Brain pericyte (primary cell): ENCODE results near the gene SLC2A11.
A peak's percentile ranks its signal among the peaks of the same experiment; 100 is the strongest.
"Not testable (repeated sequence)": the region's sequence is repeated elsewhere in the genome, so short reads cannot be mapped to it uniquely, and the experiment has no call there.

ENCODE experiments used
- DNase-seq: peaks from one replicate; pipeline ENCODE4 v3.0.0-alpha.2; 2012; ENCODE audit warnings: low read depth, low spot score

SLC2A11 gene

GRCh38 chr22:23891726-23892125 lies 34.1 kb downstream of the SLC2A11 start:
- DNase-seq = no peak

DNA sequence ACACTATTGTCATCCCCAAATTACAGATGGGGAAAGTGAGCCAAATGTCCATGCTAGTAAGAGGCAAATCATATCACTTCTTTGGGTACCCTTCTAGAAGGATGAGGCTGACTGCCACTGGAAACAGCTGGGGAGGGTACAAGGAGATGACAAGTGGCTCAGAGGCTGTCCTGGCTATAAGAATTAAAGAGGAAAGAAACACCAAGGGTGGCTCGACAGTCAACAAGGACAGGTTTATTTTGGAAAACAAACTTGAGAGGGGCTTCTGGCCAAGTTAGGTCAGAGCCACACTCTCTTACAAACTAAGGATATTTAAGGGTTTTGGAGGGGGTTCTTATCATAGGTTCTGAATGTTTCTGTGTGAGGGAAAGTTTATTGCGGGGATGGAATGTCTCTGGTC lies 34.5 kb downstream of the SLC2A11 start:
- DNase-seq = no peak

DNA sequence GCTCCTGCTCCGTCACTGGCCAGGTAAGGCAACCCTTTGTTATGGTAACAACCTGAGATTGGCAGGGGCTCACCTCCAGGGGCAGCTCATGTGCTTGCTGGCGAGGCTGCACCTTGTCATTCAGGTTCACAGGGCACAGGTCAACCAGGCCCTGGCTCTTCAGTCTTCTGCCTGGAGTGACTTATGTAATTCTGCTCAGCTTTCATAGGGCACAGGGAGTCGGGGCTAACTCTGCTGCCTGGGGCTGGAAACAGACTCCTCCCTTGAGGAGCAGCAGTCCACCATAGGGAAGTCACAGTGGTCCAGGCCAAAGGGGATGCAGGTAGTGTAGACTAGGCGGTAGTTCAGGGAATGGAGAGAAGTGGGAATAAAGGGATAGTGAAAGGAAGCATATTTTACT lies 35.0 kb downstream of the SLC2A11 start:
- DNase-seq = no peak

DNA sequence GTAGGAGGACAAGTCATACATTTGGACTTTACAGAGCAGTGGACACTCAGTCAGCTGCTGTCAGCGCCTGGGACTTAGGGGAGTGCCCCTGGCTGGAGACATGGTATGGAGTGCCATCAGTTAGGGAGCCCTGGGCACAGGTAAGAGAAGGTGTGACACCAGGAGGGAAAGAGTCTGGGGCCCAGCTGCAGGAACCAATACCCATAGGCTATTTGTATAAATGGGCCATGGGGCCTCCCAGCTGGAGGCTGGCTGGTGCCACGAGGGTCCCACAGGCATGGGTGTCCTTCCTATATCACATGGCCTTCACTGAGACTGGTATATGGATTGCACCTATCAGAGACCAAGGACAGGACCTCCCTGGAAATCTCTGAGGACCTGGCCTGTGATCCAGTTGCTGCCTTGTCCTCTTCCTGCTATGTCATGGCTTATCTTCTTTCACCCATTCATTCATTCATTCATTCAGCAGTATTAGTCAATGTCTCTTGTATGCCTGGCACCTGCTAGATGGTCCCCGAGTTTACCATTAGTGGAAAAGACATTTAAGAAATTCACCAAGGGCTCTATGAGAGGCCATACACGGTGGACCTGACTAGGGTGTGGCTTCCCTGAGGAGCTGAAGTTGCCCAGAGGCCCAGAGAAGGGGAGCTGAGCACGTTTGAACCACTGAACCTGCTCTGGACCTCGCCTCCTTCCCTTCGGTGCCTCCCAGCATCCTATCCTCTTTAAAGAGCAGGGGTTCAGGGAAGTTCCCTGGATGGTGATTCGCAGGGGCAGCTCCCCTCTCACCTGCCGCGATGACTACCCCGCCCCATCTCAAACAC lies 35.7 kb downstream of the SLC2A11 start:
- no peak for DNase-seq

- DNase-seq = peak; percentile 86
These were observed 36.5 kb downstream of the SLC2A11 start, which contains the start of gene MIF for GRCh38 chr22:23893945-23894709. Gene MIF (plus strand): TSS chr22:23894383. CDS start chr22:23894475, 92 bp downstream.

DNA sequence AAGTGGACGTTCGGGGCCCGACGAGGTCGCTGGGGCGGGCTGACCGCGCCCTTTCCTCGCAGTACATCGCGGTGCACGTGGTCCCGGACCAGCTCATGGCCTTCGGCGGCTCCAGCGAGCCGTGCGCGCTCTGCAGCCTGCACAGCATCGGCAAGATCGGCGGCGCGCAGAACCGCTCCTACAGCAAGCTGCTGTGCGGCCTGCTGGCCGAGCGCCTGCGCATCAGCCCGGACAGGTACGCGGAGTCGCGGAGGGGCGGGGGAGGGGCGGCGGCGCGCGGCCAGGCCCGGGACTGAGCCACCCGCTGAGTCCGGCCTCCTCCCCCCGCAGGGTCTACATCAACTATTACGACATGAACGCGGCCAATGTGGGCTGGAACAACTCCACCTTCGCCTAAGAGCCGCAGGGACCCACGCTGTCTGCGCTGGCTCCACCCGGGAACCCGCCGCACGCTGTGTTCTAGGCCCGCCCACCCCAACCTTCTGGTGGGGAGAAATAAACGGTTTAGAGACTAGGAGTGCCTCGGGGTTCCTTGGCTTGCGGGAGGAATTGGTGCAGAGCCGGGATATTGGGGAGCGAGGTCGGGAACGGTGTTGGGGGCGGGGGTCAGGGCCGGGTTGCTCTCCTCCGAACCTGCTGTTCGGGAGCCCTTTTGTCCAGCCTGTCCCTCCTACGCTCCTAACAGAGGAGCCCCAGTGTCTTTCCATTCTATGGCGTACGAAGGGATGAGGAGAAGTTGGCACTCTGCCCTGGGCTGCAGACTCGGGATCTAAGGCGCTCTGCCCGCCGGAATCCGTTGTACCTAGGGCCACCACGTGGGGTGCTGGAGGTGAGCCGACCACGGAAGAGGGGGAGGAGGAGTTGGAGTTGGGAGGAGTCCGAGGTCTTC lies 37.3 kb downstream of the SLC2A11 start:
- DNase-seq = no peak

DNA sequence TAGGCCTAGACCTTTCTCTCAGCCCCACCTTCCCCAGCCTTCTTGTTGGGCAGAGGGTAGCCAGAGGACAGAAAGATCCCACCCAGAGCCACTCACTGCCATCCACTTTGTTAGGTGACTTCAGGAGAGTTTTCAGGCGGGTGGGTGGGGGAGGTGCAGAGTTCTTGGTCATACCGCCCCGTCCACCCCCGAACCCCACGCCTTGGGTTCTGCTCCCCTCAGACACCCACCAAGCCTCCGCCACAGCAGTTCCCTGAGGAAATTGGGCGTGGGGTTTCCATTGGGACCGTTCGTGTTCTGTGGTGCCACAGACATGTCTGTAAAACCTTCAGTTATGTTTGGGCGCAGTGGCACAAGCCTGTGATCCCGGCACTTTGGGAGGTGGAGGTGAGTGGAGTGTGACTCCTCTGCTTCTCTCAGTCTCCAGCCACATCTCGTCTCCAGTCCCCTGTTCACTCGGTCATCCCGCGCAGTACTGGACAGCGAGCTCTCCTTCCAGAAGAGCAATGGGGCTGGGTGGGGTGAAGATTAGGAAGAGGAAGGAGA lies 38.0 kb downstream of the SLC2A11 start:
- no peak for DNase-seq

DNA sequence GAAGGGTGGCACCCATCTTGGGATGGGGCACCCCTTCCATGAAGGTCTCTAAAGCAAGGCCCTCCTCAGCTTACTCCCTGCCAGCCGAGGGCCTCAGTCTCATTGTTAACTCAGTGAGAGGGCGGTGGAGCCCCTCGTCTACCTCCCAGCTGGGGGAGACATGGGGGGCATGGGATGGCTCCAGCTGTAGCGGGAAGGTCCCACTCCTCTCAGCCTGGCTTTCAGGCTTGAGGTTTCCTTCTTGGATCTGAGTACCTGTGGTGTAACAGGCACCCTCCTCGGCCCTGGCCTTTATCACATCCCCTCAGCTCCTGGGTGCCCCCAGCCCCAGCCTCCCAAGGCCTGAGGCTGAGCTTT lies 38.5 kb downstream of the SLC2A11 start:
- no peak for DNase-seq

GRCh38 chr22:23896523-23897186 lies 39.0 kb downstream of the SLC2A11 start:
- no peak for DNase-seq

- no peak for DNase-seq
These were observed 39.6 kb downstream of the SLC2A11 start for GRCh38 chr22:23897320-23897719.

GRCh38 chr22:23898006-23898974 lies 40.6 kb downstream of the SLC2A11 start:
- no peak for DNase-seq

GRCh38 chr22:23899042-23899745 lies 41.5 kb downstream of the SLC2A11 start:
- no peak for DNase-seq

DNA sequence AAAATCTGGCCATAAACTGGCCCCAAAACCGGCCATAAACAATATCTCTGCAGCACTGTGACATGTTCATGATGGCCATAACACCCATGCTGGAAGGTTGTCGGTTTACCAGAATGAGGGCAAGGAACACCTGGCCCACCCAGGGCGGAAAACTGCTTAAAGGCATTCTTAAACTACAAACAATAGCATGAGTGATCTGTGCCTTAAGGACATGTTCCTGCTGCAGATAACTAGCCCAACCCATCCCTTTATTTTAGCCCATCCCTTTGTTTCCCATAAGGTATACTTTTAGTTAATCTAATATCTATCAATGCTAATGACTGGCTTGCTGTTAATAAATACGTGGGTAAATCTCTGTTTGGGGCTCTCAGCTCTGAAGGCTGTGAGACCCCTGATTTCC lies 42.6 kb downstream of the SLC2A11 start:
- DNase-seq = not testable (repeated sequence)

DNA sequence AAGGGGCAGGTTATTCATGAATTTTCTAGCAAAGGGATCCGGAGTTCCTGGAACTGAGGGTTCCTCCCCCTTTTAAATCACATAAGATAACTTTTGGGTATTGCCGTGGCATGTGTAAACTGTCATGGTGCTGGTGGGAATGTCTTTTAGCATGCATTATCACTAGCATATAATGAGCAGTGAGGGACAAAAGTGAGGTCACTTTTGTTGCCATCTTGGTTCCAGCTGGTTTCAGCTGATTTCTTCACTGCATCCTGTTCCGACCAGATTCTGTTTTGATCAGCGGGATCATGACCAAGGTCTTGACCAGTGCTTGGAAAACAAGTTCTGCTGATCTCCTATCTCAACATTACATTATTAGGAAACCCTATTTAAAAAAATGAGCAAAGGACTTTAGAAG lies 43.9 kb downstream of the SLC2A11 start:
- DNase-seq = no peak

- no peak for DNase-seq
These were observed 45.8 kb downstream of the SLC2A11 start for GRCh38 chr22:23903328-23903971.

GRCh38 chr22:23904573-23905254 lies 47.0 kb downstream of the SLC2A11 start:
- DNase-seq = no peak

GRCh38 chr22:23906641-23907040 lies 49.0 kb downstream of the SLC2A11 start:
- DNase-seq = no peak

DNA sequence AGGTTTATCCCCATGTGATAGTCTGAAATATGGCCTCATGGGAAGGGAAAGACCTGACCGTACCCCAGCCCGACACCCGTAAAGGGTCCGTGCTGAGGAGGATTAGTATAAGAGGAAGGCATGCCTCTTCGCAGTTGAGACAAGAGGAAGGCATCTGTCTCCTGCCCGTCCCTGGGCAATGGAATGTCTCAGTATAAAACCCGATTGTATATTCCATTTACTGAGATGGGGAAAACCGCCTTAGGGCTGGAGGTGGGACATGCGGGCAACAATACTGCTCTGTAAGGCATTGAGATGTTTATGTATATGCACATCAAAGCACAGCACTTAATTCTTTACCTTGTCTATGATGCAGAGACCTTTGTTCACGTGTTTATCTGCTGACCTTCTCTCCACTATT lies 49.7 kb downstream of the SLC2A11 start:
- DNase-seq = not testable (repeated sequence)
